ENCODE measurements around the gene AOC3.

DNA sequence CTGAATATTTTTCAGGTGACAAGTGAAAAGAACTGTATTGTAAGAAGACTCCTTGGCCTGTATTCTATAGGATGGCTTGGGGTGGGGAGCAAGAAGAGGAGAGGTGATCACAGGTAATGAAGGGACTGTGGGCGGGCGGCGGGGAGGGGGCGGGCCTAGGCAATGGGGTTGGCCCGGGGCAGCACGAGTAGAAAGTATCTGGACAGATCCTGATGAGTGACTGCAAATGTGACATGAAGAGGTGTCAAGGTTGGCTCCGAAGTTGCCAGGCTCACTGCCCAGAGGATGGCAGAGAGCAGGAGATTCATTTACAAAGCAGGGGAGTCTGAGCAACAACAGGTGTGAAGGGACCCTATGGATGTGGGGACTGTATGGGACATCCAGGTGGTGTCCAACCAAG lies 38.8 kb downstream of the AOC3 start:
- TF ChIP-seq, protein P1, sequence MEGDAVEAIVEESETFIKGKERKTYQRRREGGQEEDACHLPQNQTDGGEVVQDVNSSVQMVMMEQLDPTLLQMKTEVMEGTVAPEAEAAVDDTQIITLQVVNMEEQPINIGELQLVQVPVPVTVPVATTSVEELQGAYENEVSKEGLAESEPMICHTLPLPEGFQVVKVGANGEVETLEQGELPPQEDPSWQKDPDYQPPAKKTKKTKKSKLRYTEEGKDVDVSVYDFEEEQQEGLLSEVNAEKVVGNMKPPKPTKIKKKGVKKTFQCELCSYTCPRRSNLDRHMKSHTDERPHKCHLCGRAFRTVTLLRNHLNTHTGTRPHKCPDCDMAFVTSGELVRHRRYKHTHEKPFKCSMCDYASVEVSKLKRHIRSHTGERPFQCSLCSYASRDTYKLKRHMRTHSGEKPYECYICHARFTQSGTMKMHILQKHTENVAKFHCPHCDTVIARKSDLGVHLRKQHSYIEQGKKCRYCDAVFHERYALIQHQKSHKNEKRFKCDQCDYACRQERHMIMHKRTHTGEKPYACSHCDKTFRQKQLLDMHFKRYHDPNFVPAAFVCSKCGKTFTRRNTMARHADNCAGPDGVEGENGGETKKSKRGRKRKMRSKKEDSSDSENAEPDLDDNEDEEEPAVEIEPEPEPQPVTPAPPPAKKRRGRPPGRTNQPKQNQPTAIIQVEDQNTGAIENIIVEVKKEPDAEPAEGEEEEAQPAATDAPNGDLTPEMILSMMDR (IDR thresholded peaks at IDR 0.05): no peak
- no peak for TF ChIP-seq POLR2AphosphoS5 (IDR thresholded peaks at IDR 0.05)

Data from gastroesophageal sphincter (tissue), 3 donors.